Adipocyte (in vitro differentiated cells): Measurements from ENCODE around the gene ADAR.
"Not testable (repeated sequence)": the region's sequence is repeated elsewhere in the genome, so short reads cannot be mapped to it uniquely, and the experiment has no call there.

Experiments used
- DNase-seq: peaks from one replicate; pipeline ENCODE4 v3.0.0-alpha.2; 2015; ENCODE audit warnings: low read depth
- H3K27me3 ChIP-seq: replicated peaks from 2 replicates; pipeline ENCODE4 v1.7.0; 2013; ENCODE audit warnings: mild to moderate bottlenecking, low read length, moderate library complexity; ENCODE audit not compliant: control insufficient read depth, insufficient read depth
- H3K36me3 ChIP-seq: 2 replicates; pipeline ENCODE4 v1.7.0; 2013; ENCODE audit warnings: low read length, mild to moderate bottlenecking, moderate library complexity; ENCODE audit not compliant: control insufficient read depth, insufficient read depth, severe bottlenecking
- H3K4me1 ChIP-seq: 2 replicates; pipeline ENCODE4 v1.7.0; 2013; ENCODE audit warnings: mild to moderate bottlenecking, low read length, moderate library complexity; ENCODE audit not compliant: control insufficient read depth, insufficient read depth
- H3K4me3 ChIP-seq: 2 replicates; pipeline ENCODE4 v1.7.0; 2013; ENCODE audit warnings: mild to moderate bottlenecking, low read length, moderate library complexity
- H3K9ac ChIP-seq: 2 replicates; pipeline ENCODE4 v1.7.0; 2013; ENCODE audit warnings: mild to moderate bottlenecking, low read length, moderate library complexity
- H3K9me3 ChIP-seq: 2 replicates; pipeline ENCODE4 v1.7.0; 2013; ENCODE audit warnings: mild to moderate bottlenecking, low read length, moderate library complexity; ENCODE audit not compliant: control insufficient read depth

Gene ADAR, protein sequence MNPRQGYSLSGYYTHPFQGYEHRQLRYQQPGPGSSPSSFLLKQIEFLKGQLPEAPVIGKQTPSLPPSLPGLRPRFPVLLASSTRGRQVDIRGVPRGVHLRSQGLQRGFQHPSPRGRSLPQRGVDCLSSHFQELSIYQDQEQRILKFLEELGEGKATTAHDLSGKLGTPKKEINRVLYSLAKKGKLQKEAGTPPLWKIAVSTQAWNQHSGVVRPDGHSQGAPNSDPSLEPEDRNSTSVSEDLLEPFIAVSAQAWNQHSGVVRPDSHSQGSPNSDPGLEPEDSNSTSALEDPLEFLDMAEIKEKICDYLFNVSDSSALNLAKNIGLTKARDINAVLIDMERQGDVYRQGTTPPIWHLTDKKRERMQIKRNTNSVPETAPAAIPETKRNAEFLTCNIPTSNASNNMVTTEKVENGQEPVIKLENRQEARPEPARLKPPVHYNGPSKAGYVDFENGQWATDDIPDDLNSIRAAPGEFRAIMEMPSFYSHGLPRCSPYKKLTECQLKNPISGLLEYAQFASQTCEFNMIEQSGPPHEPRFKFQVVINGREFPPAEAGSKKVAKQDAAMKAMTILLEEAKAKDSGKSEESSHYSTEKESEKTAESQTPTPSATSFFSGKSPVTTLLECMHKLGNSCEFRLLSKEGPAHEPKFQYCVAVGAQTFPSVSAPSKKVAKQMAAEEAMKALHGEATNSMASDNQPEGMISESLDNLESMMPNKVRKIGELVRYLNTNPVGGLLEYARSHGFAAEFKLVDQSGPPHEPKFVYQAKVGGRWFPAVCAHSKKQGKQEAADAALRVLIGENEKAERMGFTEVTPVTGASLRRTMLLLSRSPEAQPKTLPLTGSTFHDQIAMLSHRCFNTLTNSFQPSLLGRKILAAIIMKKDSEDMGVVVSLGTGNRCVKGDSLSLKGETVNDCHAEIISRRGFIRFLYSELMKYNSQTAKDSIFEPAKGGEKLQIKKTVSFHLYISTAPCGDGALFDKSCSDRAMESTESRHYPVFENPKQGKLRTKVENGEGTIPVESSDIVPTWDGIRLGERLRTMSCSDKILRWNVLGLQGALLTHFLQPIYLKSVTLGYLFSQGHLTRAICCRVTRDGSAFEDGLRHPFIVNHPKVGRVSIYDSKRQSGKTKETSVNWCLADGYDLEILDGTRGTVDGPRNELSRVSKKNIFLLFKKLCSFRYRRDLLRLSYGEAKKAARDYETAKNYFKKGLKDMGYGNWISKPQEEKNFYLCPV

DNA sequence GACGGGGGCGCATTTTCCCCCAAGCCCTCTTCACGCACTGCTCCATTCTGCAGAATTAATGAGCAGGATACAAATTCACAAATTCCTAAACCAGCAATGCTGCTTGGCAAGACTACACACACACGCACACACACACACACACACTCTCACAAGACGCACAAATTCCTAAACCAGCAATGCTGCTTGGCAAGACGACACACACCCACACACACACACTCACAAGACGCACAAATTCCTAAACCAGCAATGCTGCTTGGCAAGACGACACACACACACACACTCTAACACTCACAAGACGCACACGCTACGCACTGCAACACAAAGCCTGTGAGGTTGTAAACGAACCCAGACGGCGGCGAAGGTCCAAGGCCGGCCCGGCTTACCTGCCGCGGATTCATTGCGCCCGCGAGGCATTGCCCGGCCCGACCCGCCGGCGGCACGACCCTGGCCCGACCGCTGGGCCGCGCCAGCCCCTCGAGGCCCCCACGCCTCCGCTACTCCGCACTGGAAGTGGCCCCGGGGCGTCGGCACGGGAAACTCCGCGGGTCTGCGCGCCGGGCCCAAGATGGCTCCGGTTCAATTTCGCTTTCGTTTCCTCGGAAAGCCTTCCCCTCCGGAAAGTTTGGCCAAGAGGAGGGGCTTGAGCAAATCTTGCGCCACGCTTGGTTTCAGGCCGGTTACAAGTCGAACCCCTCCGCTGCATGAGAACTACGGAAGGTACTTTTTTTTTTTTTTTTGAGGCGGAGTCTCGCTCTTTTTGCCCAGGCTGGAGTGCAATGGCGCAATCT, at the start of gene ADAR:
ADAR (minus strand) TSS at position 578 of the 788 bp plus-strand sequence; CDS start at position 398, 180 bp downstream.
- H3K9ac ChIP-seq, result peak within 1 kb of the TSS; percentile 88
- peaks cover 22% of the 10 kb centered on the region for H3K4me1 ChIP-seq
- DNase-seq, result peak; percentile 99
- H3K9me3 ChIP-seq, result no peaks in the 10 kb centered on the region
- peaks cover 4% of the 10 kb centered on the region for H3K36me3 ChIP-seq
- H3K4me3 ChIP-seq, result peak within 1 kb of the TSS; percentile 86
- H3K27me3 ChIP-seq, result no peaks in the 10 kb centered on the region

DNA sequence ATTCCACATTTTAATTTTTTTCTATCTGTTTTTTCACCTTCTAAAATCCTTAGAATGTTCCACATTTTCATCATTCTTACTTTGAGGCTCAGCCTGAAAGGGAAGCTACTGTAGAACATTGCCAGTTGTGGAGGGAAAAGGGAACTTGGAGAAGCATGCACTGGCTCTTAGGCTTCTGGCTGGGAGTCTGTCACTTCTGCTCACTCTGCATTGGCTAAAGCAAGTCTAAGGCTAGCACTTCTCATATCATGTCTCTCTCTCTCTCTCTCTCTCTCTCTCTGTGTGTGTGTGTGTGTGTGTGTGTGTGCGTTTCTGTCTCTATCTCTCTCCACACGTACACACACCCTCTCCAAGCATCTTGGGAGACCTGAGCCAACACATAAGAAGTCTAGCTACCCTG, 49.6 kb upstream of the ADAR start:
- no peak for DNase-seq
- no peaks in the 10 kb centered on the region for H3K4me1 ChIP-seq
- H3K36me3 ChIP-seq, result no peaks in the 10 kb centered on the region
- peaks cover 57% of the 10 kb centered on the region for H3K27me3 ChIP-seq
- H3K4me3 ChIP-seq, result no peak overlapping the region
- no peak overlapping the region for H3K9ac ChIP-seq
- peaks cover 16% of the 10 kb centered on the region for H3K9me3 ChIP-seq

DNA sequence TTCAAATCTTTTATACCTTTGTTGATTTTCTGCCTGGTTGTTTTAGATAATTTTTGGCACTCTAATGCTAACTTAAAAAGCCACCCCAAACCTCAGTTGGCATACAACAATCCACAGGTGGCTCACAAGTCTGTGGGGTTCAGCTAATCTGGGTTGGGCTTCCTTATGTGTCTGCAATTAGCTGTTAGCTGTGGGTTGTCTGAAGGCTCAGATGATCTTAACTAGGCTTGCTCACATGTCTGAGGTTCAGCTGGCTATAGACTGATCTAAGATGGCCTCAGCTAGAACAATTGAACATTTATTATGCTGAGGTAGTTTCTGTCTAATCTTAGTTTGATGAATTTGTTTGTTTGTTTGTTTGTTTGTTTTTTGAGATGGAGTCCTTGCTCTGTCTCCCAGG, 44.9 kb upstream of the ADAR start:
- no peaks in the 10 kb centered on the region for H3K36me3 ChIP-seq
- no peak overlapping the region for H3K9ac ChIP-seq
- H3K27me3 ChIP-seq, result peaks cover 36% of the 10 kb centered on the region
- peaks cover 16% of the 10 kb centered on the region for H3K9me3 ChIP-seq
- no peak overlapping the region for H3K4me3 ChIP-seq
- DNase-seq, result no peak
- no peaks in the 10 kb centered on the region for H3K4me1 ChIP-seq

DNA sequence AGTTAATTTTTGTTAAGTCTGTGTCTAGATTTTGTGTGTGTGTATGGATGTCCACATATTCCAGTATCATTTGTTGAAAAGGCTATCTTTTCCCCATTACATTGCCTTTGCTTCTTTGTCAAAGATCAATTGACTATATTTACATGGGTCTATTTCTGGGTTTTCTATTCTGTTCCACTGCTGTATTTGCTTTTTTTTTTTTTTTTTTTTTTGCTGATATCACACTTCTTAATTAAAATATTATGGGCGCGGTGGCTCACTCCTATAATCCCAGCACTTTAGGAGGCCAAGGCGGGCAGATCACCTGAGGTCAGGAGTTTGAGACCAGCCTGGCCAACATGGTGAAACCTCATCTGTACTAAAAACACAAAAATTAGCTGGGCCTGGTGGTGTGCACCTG, 36.7 kb upstream of the ADAR start:
- H3K9ac ChIP-seq, H3K36me3 ChIP-seq, H3K27me3 ChIP-seq, H3K4me3 ChIP-seq, DNase-seq, H3K4me1 ChIP-seq: not testable (repeated sequence)
- peaks cover 17% of the 10 kb centered on the region for H3K9me3 ChIP-seq

DNA sequence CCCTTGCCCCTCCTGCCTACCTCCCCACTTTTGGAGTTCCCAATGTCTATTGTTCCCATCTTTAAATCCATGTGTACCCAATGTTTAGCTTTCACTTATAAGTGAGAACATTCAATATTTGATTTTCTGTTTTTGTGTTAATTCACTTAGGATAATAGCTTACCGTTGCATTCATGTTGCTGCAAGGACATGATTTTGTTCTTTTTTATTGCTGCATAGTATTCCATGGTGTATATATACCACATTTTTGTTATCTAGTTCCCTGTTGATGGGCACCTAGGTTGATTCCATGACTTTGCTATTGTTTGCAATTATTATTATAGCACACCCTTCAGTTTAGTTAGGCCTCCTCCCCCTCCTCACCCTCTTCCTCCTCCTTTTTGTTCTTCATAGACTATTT, 33.5 kb upstream of the ADAR start:
- DNase-seq, result no peak
- no peak overlapping the region for H3K9ac ChIP-seq

DNA sequence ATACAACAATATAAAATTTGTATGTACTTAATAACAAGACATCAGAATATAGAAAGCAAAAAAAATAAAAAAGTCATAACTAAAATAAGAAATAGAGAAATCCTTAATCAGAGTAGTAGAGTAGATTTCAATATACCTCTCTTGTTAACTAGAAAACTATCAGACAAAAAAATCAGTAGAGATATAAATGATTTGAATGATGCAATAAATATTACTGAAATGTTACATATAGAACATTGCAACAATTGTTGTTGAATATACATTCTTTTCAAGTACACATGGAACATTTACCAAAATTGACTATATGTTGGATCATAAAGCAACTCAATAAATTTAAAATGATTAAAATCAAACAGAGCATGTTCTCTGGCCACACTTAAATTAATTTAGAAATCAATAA, 31.9 kb upstream of the ADAR start:
- Histone ChIP-seq H3K4me3 (no peak overlapping the region), H3K36me3 (no peaks in the 10 kb centered on the region), H3K4me1 (no peaks in the 10 kb centered on the region), H3K9ac (no peak overlapping the region), H3K9me3 (peaks cover 38% of the 10 kb centered on the region), H3K27me3 (peaks cover 13% of the 10 kb centered on the region)
- no peak for DNase-seq

More for the DNA sequence above, 33.5 kb upstream of the ADAR start:
- no peaks in the 10 kb centered on the region for H3K27me3 ChIP-seq
- H3K4me3 ChIP-seq, result no peak overlapping the region
- H3K9me3 ChIP-seq, result peaks cover 38% of the 10 kb centered on the region
- no peaks in the 10 kb centered on the region for H3K4me1 ChIP-seq
- no peaks in the 10 kb centered on the region for H3K36me3 ChIP-seq

DNA sequence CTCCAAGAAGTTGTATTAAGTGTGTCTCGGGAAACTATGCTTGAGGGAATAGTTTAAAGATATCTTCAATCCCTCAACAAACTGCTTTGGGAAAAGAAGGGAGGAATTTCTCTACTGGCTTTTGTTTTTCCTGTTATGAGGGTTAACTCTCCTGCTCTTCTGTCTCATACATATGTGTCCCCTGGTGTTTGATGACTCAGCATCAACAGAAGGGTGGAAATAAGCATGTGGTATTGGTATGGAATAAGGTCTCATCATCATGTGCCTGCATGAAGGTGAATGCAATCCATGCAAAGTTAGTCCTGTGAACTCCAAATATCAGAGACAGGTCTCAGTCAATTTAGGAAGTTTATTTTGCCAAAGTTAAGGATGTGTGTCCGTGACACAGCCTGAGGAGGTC, 27.2 kb upstream of the ADAR start:
- Histone ChIP-seq H3K4me1 (no peaks in the 10 kb centered on the region), H3K27me3 (peaks cover 16% of the 10 kb centered on the region), H3K9me3 (peaks cover 27% of the 10 kb centered on the region), H3K36me3 (no peaks in the 10 kb centered on the region), H3K9ac (no peak overlapping the region), H3K4me3 (no peak overlapping the region)
- DNase-seq, result no peak

DNA sequence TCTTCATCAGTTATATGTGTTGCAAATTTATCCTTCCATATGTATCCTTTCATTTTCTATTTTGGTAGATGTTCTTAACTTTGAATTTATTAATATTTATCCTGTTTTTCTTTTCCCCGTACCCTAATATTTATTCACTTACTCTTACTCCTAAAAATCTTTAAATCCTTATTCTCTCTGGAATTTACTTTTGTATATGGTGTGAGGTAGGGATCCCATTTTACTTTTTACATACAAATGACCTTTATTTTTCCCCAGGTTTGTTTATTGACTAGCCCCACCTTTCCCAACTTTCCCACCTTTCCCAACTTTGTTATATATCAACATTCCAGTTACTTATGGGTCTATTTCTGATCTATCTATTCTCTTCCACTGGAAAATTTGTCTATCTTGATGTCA, 21.7 kb upstream of the ADAR start:
- no peak for DNase-seq
- H3K9ac ChIP-seq, result no peak overlapping the region
- H3K27me3 ChIP-seq, result peaks cover 3% of the 10 kb centered on the region
- no peak overlapping the region for H3K4me3 ChIP-seq
- H3K36me3 ChIP-seq, result no peaks in the 10 kb centered on the region
- H3K4me1 ChIP-seq, result peaks cover 14% of the 10 kb centered on the region
- H3K9me3 ChIP-seq, result peaks cover 7% of the 10 kb centered on the region

DNA sequence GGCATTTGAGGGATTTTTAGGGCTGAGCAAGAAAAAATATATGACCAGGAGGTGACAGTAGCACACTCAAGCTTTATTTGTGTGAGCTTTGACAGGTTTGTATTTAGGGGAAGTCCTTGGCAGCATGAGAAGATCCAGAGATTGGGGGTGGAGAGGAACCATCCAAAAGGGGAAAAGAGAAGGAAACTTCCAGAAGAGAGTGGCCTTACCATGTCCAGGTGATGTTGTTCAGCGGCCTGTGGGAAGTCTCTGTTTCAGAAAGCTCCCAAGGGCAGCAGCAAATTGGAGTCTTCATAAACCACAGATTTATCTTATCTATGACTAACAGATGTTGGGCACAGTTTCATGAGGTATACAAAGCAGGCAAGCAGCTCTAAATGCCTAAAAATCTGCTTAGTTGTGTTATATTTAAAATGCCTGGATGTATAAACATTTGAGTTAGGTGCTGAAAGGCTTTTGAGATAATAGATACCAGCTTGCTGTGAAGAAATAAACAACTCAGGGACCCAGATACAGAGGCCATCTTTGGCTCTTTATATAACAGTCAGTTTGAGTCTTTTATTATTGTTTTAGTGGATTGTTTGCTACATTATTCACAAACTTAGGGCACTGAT, 21.2 kb upstream of the ADAR start:
- Histone ChIP-seq H3K27me3 (peaks cover 3% of the 10 kb centered on the region), H3K9ac (no peak overlapping the region), H3K36me3 (no peaks in the 10 kb centered on the region), H3K9me3 (peaks cover 7% of the 10 kb centered on the region), H3K4me1 (peaks cover 17% of the 10 kb centered on the region), H3K4me3 (no peak overlapping the region)
- no peak for DNase-seq

DNA sequence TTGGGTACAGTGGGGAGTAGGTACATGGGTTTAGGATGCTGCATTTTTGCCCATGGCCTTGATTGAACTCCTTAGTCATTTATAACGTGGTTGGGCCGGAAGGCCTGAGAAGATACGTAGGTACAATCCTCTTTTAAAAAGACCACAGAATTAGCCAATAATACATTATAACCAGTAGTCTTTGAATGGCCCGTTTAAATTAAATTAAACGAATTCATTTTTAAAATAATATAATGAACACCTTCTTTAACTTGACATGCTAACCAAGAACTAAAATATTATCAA, 20.1 kb upstream of the ADAR start:
- Histone ChIP-seq H3K4me1 (peaks cover 17% of the 10 kb centered on the region), H3K36me3 (no peaks in the 10 kb centered on the region), H3K4me3 (peak overlapping the region; percentile 95), H3K9ac (peak overlapping the region; percentile 94), H3K27me3 (peaks cover 3% of the 10 kb centered on the region), H3K9me3 (peaks cover 7% of the 10 kb centered on the region)
- no peak for DNase-seq
